ENCODE data around the gene RFX8.

GRCh38 chr2:101515477-101515876 is 40.6 kb upstream of the RFX8 start:
- TF ChIP-seq POLR2AphosphoS5 (IDR thresholded peaks at IDR 0.05) (peak in 3 of 4 donors; percentile 27 to 39 (median 33)), CTCF (IDR thresholded peaks at IDR 0.05) (no peak)

All from sigmoid colon (tissue), 4 donors.